HG03521 (cell line): ENCODE data around the gene HSD17B4.
A peak's percentile ranks its signal among the peaks of the same experiment; 100 is the strongest.
"Not testable (repeated sequence)": the region's sequence is repeated elsewhere in the genome, so short reads cannot be mapped to it uniquely, and the experiment has no call there.

Experiments used
- ATAC-seq: cut with Tn5 transposase; IDR thresholded peaks from one replicate; pipeline ENCODE4 v1.9.1; 2021; ENCODE audit warnings: mild to moderate bottlenecking, moderate library complexity; ENCODE audit not compliant: unreplicated experiment

Gene HSD17B4

DNA sequence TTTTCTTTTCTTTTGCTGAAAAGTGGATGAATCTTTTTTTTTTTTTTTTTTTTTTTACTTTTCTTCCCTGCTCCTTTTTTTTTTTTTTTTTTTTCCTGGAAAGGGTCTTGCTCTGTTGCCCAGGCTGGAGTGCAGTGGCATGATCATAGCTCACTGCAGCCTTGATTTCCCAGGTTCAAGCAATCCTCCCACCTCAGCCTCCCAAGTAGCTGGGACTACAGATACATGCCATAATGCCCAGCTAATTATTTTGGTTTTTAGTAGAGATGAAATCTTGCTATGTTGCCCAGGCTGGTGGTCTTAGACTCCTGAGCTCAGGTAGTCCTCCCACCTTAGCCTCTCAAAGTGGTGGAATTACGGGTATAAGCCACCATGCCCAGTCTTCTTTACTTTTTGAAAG, 20.9 kb downstream of the HSD17B4 start:
- ATAC-seq: no peak

DNA sequence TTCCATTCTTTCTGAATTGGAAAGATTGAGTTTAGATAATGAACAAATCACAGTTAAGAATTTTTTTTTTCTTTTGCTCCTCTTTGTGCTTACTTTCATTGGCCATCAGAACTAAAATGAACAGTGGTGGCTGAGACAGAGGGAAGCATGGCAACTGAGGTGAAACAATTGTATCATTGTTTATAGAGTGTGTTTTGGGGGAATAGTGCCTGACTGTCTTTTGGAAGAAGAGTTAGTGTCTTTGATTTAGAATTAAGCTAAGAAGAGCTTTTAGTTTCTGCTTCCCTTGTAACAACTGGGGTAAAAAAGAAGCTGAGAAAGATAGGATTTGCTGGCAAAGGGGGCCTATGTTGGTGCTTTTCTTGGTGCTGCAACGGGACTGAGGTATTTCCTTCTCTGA, 24.0 kb downstream of the HSD17B4 start:
- no peak for ATAC-seq

DNA sequence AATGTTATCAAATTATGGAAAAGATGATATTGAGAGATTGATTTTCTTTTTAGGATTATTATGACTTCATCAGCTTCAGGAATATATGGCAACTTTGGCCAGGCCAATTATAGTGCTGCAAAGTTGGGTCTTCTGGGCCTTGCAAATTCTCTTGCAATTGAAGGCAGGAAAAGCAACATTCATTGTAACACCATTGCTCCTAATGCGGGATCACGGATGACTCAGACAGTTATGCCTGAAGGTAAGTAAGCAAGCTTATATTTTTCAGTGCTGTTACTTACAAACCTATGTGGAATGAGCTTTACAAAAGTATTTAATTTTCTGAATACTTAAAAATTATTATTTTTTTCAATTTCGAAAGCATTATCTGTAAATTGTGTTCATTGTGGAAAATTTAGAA, 26.5 kb downstream of the HSD17B4 start:
- no peak for ATAC-seq

DNA sequence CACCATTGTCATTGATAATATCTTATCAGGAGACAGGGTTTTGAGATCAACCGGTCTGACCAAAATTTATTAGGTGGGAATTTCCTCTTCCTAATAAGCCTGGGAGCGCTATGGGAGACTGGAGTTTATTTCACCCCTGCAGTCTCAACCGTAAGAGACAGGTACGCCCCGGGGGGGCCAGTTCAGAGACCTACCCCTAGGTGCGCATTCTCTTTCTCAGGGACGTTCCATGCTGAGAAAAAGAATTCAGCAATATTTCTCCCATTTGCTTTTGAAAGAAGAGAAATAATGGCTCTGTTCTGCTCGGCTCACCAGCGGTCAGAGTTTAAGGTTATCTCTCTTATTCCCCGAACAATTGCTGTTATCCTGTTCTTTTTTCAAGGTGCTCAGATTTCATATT, 28.3 kb downstream of the HSD17B4 start:
- not testable (repeated sequence) for ATAC-seq

DNA sequence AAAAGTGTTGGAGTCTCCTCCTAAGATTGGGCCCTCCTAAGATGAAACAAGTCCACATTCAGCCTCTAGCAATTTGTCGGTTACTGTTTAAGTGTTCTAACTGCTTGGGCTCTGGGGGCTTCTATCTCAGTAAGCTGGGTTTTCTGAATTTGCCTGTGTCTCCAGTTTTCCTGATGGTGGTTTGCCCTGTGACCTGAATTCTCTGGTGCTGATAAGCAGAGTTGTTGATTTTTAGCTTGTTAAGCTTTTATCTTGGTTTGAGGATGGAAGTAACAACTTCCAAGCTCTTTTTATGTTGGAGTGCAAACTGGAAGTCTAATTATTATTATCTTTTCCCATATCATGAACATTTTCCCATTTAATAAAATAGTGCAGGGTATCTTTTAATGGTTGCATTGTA, 30.9 kb downstream of the HSD17B4 start:
- ATAC-seq: no peak

DNA sequence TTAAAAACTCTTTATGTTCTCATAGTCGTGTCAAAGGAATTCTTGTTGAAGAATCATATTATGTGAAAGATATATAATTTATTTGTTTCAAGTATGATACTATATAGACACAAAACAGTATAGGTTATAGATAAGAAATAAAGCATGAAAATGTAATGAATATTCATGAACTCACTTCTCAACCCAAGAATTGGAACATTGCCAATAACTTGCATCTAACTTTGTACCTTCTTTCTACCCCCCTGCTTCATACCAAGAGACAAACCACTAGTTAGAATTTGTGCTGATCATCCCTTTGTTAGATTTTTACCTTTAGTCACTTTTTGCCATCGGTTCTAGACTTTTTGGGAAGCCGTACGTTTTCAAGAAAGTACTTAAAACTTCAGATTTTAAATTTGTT, 32.6 kb downstream of the HSD17B4 start:
- ATAC-seq: no peak

DNA sequence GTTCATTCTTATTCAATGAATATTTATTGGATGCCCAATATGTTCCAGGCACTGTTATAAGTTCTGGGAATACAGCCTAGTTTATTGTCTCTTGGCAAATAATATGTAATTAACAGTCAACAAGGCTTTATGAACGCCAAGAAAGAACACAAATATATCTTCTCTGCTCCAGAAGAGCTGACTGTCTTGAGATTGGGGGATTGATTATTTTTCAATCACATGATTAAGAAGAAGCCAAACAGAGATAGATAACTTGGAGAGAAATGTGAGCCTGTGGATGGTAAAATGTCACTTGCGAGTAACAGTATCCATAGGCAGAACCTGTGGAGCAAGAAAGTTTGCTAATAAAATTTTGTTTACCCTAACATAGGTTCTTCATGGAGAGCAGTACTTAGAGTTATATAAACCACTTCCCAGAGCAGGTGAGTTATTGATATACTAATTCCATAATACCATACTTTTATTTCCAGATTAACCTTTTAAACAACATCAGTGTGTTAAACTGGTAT, 49.4 kb downstream of the HSD17B4 start:
- ATAC-seq: no peak

DNA sequence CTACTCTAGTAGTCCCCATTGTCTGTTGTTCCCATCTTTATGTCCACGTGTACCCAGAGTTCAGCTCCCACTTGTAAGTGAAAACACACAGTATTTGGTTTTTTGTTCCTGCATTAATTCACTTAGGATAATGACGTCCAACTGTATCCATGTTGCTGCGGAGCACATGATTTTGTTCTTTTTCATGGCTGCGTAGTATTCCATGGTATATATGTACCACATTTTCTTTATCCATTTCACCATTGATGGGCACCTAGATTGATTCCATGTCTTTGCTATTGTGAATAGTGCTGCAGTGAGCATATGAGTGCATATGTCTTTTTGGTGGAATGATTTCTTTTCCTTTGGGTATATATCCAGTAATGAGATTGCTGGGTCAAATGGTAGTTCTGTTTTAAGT, 51.6 kb downstream of the HSD17B4 start:
- not testable (repeated sequence) for ATAC-seq

DNA sequence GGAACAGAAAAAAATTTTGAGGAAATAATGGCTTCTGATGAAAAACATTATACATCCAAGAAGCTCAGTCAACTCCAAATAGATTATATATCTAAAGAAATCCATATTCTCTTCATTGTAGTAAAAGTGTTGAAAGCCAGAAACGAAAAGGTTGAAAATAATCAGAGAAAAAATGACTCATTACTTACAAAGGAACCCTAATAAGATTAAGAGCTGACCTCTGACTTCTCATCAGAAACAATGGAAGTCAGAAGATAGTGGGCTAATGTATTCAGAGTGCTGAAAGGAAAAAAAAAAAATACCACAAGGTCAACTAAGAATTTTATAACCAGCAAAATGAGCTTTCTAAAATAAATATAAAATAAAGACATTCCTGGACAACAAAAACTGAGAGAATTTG, 60.0 kb downstream of the HSD17B4 start:
- no peak for ATAC-seq

DNA sequence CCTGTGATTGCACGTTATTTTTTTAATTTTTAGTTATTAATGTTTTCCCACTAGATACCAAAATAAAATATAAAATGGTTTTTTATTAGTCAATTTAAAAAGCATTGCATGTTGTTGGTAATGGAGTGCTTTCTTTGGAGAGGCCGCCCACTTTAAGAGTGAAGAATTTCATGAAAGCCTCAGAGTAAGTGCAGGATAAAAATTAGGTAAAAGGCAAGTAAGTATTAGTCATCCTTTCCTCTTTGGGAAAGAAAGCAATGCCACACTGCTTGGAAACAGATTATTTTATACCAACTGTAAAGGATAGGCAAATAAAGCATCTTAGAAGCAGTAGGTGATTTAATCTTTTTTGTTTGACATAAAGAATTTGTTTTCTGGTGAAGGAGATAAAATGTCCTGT, 62.9 kb downstream of the HSD17B4 start:
- no peak for ATAC-seq

DNA sequence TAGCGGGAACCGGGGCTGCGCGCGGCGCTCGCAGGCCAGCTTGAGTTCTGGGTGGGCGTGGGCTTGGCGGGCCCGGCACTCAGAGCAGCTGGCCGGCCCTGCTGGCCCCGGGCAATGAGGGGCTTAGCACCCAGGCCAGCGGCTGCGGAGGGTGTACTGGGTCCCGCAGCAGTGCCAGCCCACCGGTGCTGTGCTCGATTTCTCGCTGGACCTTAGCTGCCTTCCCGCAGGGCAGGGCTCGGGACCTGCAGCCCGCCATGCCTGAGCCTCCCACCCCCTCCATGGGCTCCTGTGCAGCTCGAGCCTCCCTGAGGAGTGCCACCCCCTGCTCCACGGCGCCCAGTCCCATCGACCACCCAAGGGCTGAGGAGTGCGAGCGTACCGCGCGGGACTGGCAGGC, 64.8 kb downstream of the HSD17B4 start:
- ATAC-seq: not testable (repeated sequence)

DNA sequence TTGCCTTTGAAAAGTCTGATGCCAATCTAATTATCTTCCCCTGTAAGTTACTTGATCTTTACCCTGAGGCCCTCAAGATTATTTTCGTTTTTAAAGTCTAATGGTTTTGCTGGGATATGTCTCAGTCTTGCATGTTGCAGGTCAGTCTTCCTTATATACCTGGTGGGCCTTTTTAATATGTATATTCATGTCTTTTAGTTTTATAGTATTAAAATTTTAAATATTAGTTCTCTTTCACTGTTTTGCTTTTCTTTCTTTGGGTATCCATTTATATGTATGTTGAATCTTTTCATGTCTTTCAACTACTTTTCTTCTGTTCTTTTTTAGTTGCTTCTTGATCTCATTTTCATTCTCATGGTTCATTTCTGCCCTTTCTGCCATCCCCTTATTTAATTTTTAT, 68.9 kb downstream of the HSD17B4 start:
- no peak for ATAC-seq

DNA sequence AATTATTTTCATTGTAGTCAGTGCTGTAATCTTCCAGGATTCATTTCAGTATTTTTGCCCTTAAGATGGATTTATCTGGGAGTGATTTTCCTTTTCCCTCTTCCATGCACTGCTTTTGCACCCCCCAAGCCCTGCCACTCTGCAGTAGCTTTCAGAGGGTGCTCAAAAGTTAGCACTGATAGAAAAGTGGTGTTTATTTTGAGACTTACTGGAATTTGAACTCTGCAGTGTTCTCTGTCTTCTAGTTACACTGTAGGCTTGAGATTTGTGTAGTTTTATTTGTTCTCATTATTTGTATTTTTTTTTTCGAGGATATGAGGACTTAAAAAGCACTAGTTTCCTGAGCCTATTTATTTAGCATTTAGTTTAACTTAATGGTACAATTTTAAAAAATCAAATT, 70.5 kb downstream of the HSD17B4 start:
- ATAC-seq: no peak

DNA sequence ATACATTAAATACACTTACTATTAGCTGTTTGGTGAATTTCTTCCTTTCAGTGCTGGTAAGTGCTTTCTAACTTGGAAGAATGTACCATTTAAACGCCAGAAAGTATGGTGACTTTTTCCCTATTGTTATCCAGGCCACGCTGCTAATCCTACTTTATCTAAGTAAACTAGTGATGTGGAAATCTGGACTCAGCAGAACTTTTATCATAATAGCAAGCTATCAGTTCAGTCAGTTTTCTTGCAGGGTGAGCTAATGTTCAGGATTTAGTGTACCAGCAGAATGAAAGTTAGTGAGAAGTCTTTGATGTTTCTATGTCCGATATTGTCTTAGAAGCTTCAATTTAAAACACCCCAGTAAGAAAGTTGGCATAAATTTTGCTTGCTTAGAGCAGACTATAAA, 72.2 kb downstream of the HSD17B4 start:
- no peak for ATAC-seq

DNA sequence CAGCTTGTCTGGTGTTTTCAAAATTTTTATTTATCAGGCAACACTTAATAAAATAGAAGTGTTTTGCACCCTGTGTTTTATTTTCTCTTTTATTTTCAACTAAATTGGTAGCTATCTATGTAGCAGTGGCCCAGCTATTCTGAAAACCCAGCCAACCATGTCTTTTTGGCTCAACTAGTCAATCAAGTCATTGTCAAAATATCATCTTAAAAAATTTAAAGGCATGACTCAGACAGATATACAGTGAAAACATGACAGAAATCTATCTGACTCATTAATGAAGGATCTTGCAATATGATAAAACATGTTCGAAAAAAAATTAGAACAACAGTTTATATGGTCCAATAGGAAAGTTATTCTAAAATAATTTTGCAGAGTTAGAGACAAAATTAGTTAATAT, 75.1 kb downstream of the HSD17B4 start:
- ATAC-seq: no peak

DNA sequence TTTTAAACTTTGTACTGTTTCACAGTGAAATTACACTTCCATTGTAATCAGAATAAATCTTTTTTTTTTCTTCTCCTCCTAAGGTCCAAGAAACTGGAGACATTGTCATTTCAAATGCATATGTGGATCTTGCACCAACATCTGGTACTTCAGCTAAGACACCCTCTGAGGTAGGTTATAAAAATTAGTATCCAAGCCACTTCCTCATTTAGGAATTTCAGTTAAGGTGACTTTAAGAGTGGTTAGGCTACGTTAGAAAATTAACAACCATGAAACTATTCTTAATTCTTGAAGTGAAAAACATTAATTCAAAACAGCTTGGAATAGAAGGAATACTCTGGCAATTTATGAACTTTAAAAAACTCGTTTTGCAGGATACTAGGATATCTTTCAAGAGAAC, 77.5 kb downstream of the HSD17B4 start:
- no peak for ATAC-seq

DNA sequence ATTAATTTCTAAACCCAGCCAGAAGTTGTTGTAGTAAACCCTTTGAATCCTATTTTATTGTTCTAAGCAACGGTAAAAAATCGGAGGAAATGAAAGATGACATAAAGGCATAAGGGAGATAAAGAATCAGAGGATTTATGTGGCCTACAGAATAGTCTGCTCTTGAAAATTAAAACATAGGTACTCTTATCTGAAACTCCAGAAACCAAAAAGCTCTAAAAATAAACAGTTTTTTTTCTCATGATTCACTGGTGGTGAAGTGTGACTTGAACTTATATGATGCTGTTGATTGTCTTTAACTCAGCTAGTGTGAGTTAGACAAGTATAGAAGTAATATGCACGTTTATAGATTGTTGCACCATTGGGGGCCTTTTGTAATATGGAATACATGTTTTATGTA, 80.3 kb downstream of the HSD17B4 start:
- no peak for ATAC-seq

DNA sequence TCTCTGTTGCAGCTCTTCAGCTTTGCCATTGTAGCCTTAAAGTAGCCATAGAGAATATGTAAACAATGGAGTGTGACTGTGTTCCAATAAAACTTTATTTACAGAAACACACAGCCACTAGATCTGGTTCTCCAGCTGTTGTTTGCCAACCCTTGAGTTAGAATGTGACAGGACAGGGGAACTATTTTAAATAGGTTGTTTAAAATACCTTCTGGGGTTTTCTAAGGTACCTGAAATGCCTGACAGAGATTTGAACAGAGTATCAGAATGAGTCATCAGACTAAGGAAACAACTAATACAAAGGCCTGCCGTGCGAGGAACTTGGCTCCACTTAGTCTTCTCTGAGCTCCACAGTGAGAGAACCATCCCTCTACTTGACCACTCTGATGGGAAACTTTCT, 85.4 kb downstream of the HSD17B4 start:
- peak; percentile 99 for ATAC-seq

DNA sequence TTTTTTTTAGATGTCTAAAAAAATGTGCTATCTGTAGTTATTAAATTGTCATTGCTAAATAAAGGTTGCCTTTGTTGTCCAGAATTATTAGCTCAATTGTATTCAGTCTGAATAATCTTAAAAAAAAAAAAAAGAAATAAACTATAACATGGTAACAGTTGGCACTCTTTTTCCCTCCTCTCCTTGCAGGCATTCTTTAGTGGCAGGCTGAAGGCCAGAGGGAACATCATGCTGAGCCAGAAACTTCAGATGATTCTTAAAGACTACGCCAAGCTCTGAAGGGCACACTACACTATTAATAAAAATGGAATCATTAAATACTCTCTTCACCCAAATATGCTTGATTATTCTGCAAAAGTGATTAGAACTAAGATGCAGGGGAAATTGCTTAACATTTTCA, 89.4 kb downstream of the HSD17B4 start:
- no peak for ATAC-seq

DNA sequence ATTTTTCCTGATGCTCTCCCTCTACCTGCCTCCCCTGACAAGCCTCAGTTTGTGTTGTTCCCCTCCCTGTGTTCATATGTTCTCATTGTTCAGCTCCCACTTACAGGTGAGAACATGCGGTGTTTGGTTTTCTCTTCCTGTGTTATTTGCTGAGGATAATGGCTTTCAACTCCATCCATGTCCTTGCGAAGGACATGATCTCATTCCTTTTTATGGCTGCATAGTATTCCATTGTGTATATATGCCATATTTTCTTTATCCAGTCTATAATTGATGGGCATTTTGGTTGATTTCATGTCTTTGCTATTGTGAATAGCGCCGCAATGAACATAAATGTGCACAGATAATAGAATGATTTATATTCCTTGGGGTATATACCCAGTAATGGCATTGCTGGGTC, 99.5 kb downstream of the HSD17B4 start:
- ATAC-seq: no peak

DNA sequence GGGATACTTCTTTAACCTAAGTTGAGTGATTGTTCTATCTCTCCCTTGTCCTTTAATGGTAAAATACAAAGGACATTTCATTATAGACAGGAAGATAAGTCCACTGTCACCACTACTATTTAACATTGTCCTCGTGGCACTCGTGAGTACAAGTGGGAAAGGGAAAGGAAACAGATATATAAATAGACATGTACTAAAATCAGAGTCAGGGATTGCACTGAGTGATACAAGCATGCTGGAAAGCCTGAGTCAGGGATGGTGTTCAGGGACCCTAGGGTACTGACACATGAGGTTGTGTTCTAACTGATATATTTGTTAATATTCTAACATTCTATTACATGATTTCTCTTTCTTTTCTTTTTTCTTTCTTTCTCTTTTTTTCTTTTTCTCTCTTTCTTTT, 102.3 kb downstream of the HSD17B4 start:
- no peak for ATAC-seq

DNA sequence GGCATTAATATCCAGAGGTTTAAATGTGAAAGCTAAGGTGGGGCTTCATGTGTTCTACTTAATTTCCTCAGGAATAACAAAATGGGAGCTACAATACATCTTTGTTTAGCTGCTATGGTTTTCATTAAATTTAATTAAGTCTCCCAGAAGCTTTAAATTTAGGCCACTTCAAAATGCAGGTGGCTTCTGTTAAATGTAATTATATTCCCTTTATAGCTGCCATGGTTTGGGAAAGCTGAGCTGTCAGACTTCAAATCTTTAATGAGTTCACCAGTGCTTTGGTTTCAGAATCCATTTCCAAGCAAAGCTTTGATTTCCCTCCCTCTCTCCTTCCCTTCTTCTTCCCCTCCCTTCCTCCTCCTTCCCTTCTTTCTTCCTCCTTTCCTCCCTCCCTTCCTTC, 118.6 kb downstream of the HSD17B4 start:
- ATAC-seq: no peak

DNA sequence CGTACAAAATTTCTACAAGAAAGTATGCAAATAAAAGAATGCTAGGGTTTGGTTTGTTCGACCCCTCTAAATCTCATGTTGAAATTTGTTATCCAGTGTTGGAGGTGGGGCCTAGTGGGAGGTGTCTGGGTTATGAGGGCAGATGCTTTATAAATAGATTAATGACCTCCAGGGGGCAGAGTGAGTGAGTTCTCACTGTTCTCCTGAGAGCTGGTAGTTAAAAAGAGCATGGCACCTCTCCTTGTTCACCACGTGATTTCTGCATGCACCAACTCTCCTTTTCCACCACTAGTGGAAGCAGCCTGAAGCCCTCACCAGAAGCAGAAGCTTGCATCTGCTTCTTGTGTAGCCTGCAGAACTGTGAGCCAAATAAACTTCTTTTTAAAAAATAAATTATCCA, 126.6 kb downstream of the HSD17B4 start:
- peak; percentile 62 for ATAC-seq

DNA sequence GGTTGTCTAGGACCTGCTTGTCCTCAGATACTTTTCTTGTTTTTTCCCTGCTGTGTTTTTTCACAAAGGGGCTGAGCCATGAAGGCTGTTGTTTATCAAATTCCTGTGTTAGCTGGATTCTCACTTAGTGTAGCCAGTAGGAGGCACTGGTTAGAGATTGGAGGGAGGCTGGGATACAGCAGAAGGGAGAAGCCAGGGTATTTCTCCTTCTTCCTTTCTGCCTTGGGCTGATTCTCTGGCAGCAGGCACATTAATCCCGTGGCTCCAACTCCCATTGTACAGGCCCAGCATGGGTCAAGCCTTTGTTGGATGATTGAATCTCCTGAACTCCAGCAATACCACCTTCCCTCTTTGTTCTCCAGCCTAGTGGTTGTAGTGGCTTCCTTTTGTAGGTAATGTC, 130.7 kb downstream of the HSD17B4 start:
- ATAC-seq: no peak
